ENCODE results near the gene STYXL1.
"Not testable (repeated sequence)": the region's sequence is repeated elsewhere in the genome, so short reads cannot be mapped to it uniquely, and the experiment has no call there.

STYXL1 gene

GRCh38 chr7:76073335-76073990 lies 25.7 kb upstream of the STYXL1 start:
- no peaks in the 10 kb centered on the region for H3K36me3 Mint-ChIP-seq (ENCODE audit: low read depth)
- no peak for DNase-seq
- no peak overlapping the region for H3K27ac Mint-ChIP-seq
- peaks cover 7% of the 10 kb centered on the region for H3K4me1 Mint-ChIP-seq (ENCODE audit: low read depth)
- H3K9me3 Mint-ChIP-seq, result peaks cover 6% of the 10 kb centered on the region
- no peaks in the 10 kb centered on the region for H3K27me3 Mint-ChIP-seq
- H3K4me3 Mint-ChIP-seq, result no peak overlapping the region

- Mint-ChIP-seq H3K4me3 (no peak overlapping the region), H3K36me3 (ENCODE audit: low read depth) (peaks cover 3% of the 10 kb centered on the region), H3K27ac (no peak overlapping the region), H3K4me1 (ENCODE audit: low read depth) (peaks cover 4% of the 10 kb centered on the region), H3K27me3 (no peaks in the 10 kb centered on the region), H3K9me3 (peaks cover 6% of the 10 kb centered on the region)
- DNase-seq, result no peak
These were observed 24.7 kb upstream of the STYXL1 start for GRCh38 chr7:76072243-76073148.

GRCh38 chr7:76071316-76072242 lies 23.8 kb upstream of the STYXL1 start:
- no peak overlapping the region for H3K27ac Mint-ChIP-seq
- no peak for DNase-seq
- H3K4me1 Mint-ChIP-seq (ENCODE audit: low read depth), result no peaks in the 10 kb centered on the region
- no peak overlapping the region for H3K4me3 Mint-ChIP-seq
- peaks cover 6% of the 10 kb centered on the region for H3K9me3 Mint-ChIP-seq
- no peaks in the 10 kb centered on the region for H3K27me3 Mint-ChIP-seq
- peaks cover 11% of the 10 kb centered on the region for H3K36me3 Mint-ChIP-seq (ENCODE audit: low read depth)

GRCh38 chr7:76069238-76069638 lies 21.4 kb upstream of the STYXL1 start:
- peaks cover 12% of the 10 kb centered on the region for H3K4me1 Mint-ChIP-seq (ENCODE audit: low read depth)
- H3K36me3 Mint-ChIP-seq (ENCODE audit: low read depth), result peaks cover 35% of the 10 kb centered on the region
- no peaks in the 10 kb centered on the region for H3K27me3 Mint-ChIP-seq
- no peak overlapping the region for H3K27ac Mint-ChIP-seq
- no peak overlapping the region for H3K4me3 Mint-ChIP-seq
- H3K9me3 Mint-ChIP-seq, result no peaks in the 10 kb centered on the region
- DNase-seq, result no peak

- no peak overlapping the region for H3K4me3 Mint-ChIP-seq
- peaks cover 58% of the 10 kb centered on the region for H3K36me3 Mint-ChIP-seq (ENCODE audit: low read depth)
- no peaks in the 10 kb centered on the region for H3K27me3 Mint-ChIP-seq
- H3K27ac Mint-ChIP-seq, result no peak overlapping the region
- H3K9me3 Mint-ChIP-seq, result no peaks in the 10 kb centered on the region
- DNase-seq, result no peak
- H3K4me1 Mint-ChIP-seq (ENCODE audit: low read depth), result peaks cover 12% of the 10 kb centered on the region
These were observed 19.1 kb upstream of the STYXL1 start for GRCh38 chr7:76066716-76067503.

- Mint-ChIP-seq H3K36me3 (ENCODE audit: low read depth) (peaks cover 76% of the 10 kb centered on the region), H3K27ac (peak overlapping the region; percentile 71), H3K4me1 (ENCODE audit: low read depth) (peaks cover 12% of the 10 kb centered on the region), H3K4me3 (no peak overlapping the region), H3K9me3 (no peaks in the 10 kb centered on the region), H3K27me3 (no peaks in the 10 kb centered on the region)
- DNase-seq, result no peak
These were observed 17.3 kb upstream of the STYXL1 start for GRCh38 chr7:76065016-76065612.

- Mint-ChIP-seq H3K4me1 (ENCODE audit: low read depth) (peaks cover 12% of the 10 kb centered on the region), H3K27me3 (no peaks in the 10 kb centered on the region), H3K9me3 (no peaks in the 10 kb centered on the region), H3K27ac (peak overlapping the region; percentile 62), H3K4me3 (no peak overlapping the region), H3K36me3 (ENCODE audit: low read depth) (peaks cover 83% of the 10 kb centered on the region)
- DNase-seq, result no peak
These were observed 16.6 kb upstream of the STYXL1 start for GRCh38 chr7:76064208-76064970.

- Mint-ChIP-seq H3K36me3 (ENCODE audit: low read depth) (peaks cover 92% of the 10 kb centered on the region), H3K9me3 (no peaks in the 10 kb centered on the region), H3K27ac (no peak overlapping the region), H3K4me3 (no peak overlapping the region), H3K4me1 (ENCODE audit: low read depth) (peaks cover 12% of the 10 kb centered on the region), H3K27me3 (no peaks in the 10 kb centered on the region)
- no peak for DNase-seq
These were observed 15.7 kb upstream of the STYXL1 start for GRCh38 chr7:76063525-76063924.

GRCh38 chr7:76063114-76063513 lies 15.3 kb upstream of the STYXL1 start:
- no peak overlapping the region for H3K4me3 Mint-ChIP-seq
- no peak overlapping the region for H3K27ac Mint-ChIP-seq
- no peak for DNase-seq
- H3K27me3 Mint-ChIP-seq, result no peaks in the 10 kb centered on the region
- H3K4me1 Mint-ChIP-seq (ENCODE audit: low read depth), result peaks cover 12% of the 10 kb centered on the region
- no peaks in the 10 kb centered on the region for H3K9me3 Mint-ChIP-seq
- H3K36me3 Mint-ChIP-seq (ENCODE audit: low read depth), result peaks cover 96% of the 10 kb centered on the region

- Mint-ChIP-seq H3K36me3 (ENCODE audit: low read depth) (peaks cover 100% of the 10 kb centered on the region), H3K27ac (no peak overlapping the region)
These were observed 14.5 kb upstream of the STYXL1 start for GRCh38 chr7:76062254-76062653.

GRCh38 chr7:76060842-76061241 lies 13.0 kb upstream of the STYXL1 start:
- no peak overlapping the region for H3K27ac Mint-ChIP-seq
- no peaks in the 10 kb centered on the region for H3K27me3 Mint-ChIP-seq
- H3K36me3 Mint-ChIP-seq (ENCODE audit: low read depth), result peaks cover 100% of the 10 kb centered on the region
- DNase-seq, result no peak
- no peak overlapping the region for H3K4me3 Mint-ChIP-seq
- peaks cover 12% of the 10 kb centered on the region for H3K4me1 Mint-ChIP-seq (ENCODE audit: low read depth)
- no peaks in the 10 kb centered on the region for H3K9me3 Mint-ChIP-seq

More at GRCh38 chr7:76062254-76062653, 14.5 kb upstream of the STYXL1 start:
- no peak for DNase-seq
- H3K4me1 Mint-ChIP-seq (ENCODE audit: low read depth), result peaks cover 12% of the 10 kb centered on the region
- no peaks in the 10 kb centered on the region for H3K27me3 Mint-ChIP-seq
- no peaks in the 10 kb centered on the region for H3K9me3 Mint-ChIP-seq
- no peak overlapping the region for H3K4me3 Mint-ChIP-seq

GRCh38 chr7:76058745-76059144 lies 10.9 kb upstream of the STYXL1 start:
- H3K27me3 Mint-ChIP-seq; H3K4me1 Mint-ChIP-seq (ENCODE audit: low read depth); H3K4me3 Mint-ChIP-seq; H3K9me3 Mint-ChIP-seq; H3K27ac Mint-ChIP-seq; DNase-seq: not testable (repeated sequence)
- H3K36me3 Mint-ChIP-seq (ENCODE audit: low read depth), result peaks cover 97% of the 10 kb centered on the region

- peaks cover 97% of the 10 kb centered on the region for H3K36me3 Mint-ChIP-seq (ENCODE audit: low read depth)
These were observed 10.0 kb upstream of the STYXL1 start for GRCh38 chr7:76057813-76058145.

More at GRCh38 chr7:76057813-76058145, 10.0 kb upstream of the STYXL1 start:
- Mint-ChIP-seq H3K9me3 (no peaks in the 10 kb centered on the region), H3K4me1 (ENCODE audit: low read depth) (peaks cover 18% of the 10 kb centered on the region), H3K27ac (peak overlapping the region; percentile 33), H3K27me3 (no peaks in the 10 kb centered on the region), H3K4me3 (no peak overlapping the region)
- no peak for DNase-seq

Data from activated T-cell treated with anti-CD3 and anti-CD28 coated beads, Interleukin-2, amount 50 U/mL, for 24 hours (primary cell).